Adrenal gland (tissue), 12 donors: ENCODE measurements around the gene GANC. TPM values are rescaled to one million over a fixed set of nuclear protein-coding genes. Genes with fewer than 3 reads are reported as not detected.

Source experiments
- DNase-seq, 7 donors: peaks; one replicate each; pipeline ENCODE4 v3.0.0-alpha.2; 2019 to 2020
- H3K27ac ChIP-seq, 5 donors: fragments of 200-600 bp; sonication (generic) in 4 of 5; 1 replicate in 3 of 5; 2 replicates in 2 of 5; pipeline versions ENCODE4 v1.5.1 to v1.8.0; 2016 to 2020; ENCODE audit warnings: mild to moderate bottlenecking in 1 of 5
- H3K27me3 ChIP-seq: fragments of 200-600 bp; 2 replicates; pipeline ENCODE4 v1.8.0; 2021
- H3K36me3 ChIP-seq, 2 donors: fragments of 200-600 bp; replicated peaks in 1 of 2; 1 replicate in 1 of 2; 2 replicates in 1 of 2; pipeline versions ENCODE4 v1.5.1 to v1.8.0; 2018 to 2022
- H3K4me1 ChIP-seq, 2 donors: fragments of 200-600 bp; replicated peaks in 1 of 2; 1 replicate in 1 of 2; 2 replicates in 1 of 2; pipeline versions ENCODE4 v1.5.1 to v1.8.0; 2018 to 2021
- H3K4me3 ChIP-seq, 4 donors: fragments of 200-600 bp; sonication (generic) in 3 of 4; one replicate each; pipeline ENCODE4 v1.5.1; 2016 to 2018
- H3K9me3 ChIP-seq, 3 donors: fragments of 200-600 bp; sonication (generic) in 1 of 3; replicated peaks in 1 of 3; 1 replicate in 2 of 3; 2 replicates in 1 of 3; pipeline versions ENCODE4 v1.5.1 to v1.8.0; 2016 to 2021
- CTCF ChIP-seq, 6 experiments: fragments of 450-650 bp in 4 of 6; fragments of 200-600 bp in 2 of 6; sonication (generic) in 1 of 6; IDR thresholded peaks; 1 replicate in 5 of 6; 2 replicates in 1 of 6; pipeline versions ENCODE4 v1.5.1 to v1.8.0; 2016 to 2021; ENCODE audit warnings: antibody characterized with exemption in 6 of 6, mild to moderate bottlenecking in 2 of 6, moderate library complexity in 1 of 6
- POLR2A ChIP-seq, 2 donors: fragments of 450-650 bp; IDR thresholded peaks; one replicate each; pipeline ENCODE4 v1.6.1; 2017; ENCODE audit warnings: antibody characterized with exemption in 2 of 2, mild to moderate bottlenecking in 2 of 2, moderate library complexity in 1 of 2
- WGBS, 4 donors: extraction: QIAGEN DNeasy Blood & Tissue Kit in 2 of 4; methylation state at CpG; one replicate each; pipeline versions ENCODE4 v1.1.5 to v1.1.7; 2013 to 2017; 5-methylcytosine and 5-hydroxymethylcytosine counted together
- intact Hi-C, 2 donors: fragments of 100-400 bp; cut with DNase I; formaldehyde crosslinking; loops; one replicate each; pipeline versions ENCODE4 v1.14.1 to v1.15.0; 2022 to 2023
- polyA plus RNA-seq, 3 donors: library from polyadenylated mRNA; stranded (reverse); fragments of 200-250 nt in 2 of 3; fragments of 350-450 nt in 1 of 3; fragmentation: Illumina TruSeq in 1 of 3; extraction: RNeasy Lipid Tissue Mini Kit (QIAGEN cat#74804) in 1 of 3; gene quantifications; one replicate each; pipeline ENCODE4 v1.2.3, GENCODE V29; 2013 to 2014
- total RNA-seq, 9 donors: library from RNA; depleted of rRNA in 4 of 9; stranded (reverse); fragments of >200 nt in 4 of 9; fragments of 120-200 nt in 1 of 9; fragmentation: NEBNext Ultra II Directional in 1 of 9; extraction: Animal tissue kit (Norgen Biotek cat#: 25700) in 1 of 9; gene quantifications; one replicate each; pipeline versions ENCODE4 v1.1.0 to v1.2.4, GENCODE V29; 2013 to 2023
- donor health status: healthy with polysubstance abuse.
- donor health status: Bipolar disorder and iron deficiency.
- donor health status: DM: yes; HTN: yes; CAD: no.
- donor health status: DM: no; HTN: no; CAD: no.
- donor health status: DM: no; HTN: no; CAD: no.
- donor health status: DM: yes; HTN: yes; CAD: no.

GANC gene
- total and polyA plus RNA-seq, 12 donors: 8.5 to 37.2 (median 18.5) TPM

DNA sequence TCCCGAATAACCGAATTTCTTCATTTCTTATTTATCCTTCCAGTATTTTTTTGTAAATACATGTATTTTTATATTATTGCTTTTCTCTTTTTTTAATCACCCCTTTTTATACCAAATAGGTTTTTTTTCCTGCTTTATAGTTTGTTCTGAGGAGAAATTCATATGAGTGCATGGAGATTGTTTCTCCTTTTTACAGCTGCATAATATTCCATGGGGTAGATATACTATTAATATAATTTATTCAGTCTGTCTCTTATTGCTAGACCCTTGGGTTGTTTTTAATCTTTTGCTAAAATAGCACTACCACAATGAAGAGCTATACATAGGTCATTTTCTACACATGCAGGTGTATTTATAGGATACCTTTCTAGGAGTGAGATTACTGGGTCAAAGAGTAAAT, 3.8 kb downstream of the GANC start:
- TF ChIP-seq POLR2A (IDR thresholded peaks at IDR 0.05): no peak
- no peak for TF ChIP-seq CTCF (IDR thresholded peaks at IDR 0.05)
- Histone ChIP-seq H3K4me3 (no peak overlapping the region), H3K27ac (no peak overlapping the region), H3K27me3 (no peaks in the 10 kb centered on the region), H3K36me3 (peaks cover 0 to 20% of the 10 kb centered on the region in 2 donors), H3K4me1 (peaks cover 21 to 30% of the 10 kb centered on the region in 2 donors), H3K9me3 (no peaks in the 10 kb centered on the region)
- no peak for DNase-seq
- intact Hi-C loops: no loop called here
- 96 to 98% (median 97%) methylated on average over 2 of the region's 2 CpGs for WGBS, 4 donors

DNA sequence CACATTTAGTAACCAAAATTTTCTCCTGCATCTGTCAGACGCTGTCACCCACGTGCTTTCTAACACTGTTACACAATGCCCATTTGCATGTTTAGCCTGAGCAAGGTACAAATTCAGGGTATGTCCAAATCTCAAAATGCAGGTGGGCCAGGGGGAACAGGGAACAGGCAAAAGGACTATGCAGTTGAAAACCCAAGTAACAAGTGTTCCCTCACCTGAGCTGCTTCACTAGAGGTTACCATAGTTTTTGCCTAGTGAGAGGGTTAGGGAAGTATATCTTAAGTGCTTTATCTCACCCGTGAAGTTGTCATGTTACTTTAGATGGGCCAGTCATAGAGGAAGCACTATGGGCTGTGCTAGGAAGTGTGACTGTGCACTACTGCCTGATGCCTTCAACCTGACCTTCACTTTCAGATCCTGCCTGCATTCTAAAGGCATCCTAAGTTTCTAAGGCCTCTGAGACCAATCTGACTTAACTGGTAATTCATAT, 6.3 kb downstream of the GANC start:
- intact Hi-C loops: no loop called here
- peaks cover 0 to 27% of the 10 kb centered on the region in 2 donors for H3K36me3 ChIP-seq
- no peaks in the 10 kb centered on the region for H3K27me3 ChIP-seq
- 56 to 64% (median 60%) methylated on average over 3 of the region's 3 CpGs for WGBS, 4 donors
- TF ChIP-seq CTCF (IDR thresholded peaks at IDR 0.05): no peak
- no peak for TF ChIP-seq POLR2A (IDR thresholded peaks at IDR 0.05)
- H3K4me3 ChIP-seq: no peak overlapping the region
- H3K27ac ChIP-seq: no peak overlapping the region
- no peaks in the 10 kb centered on the region for H3K9me3 ChIP-seq
- no peak for DNase-seq
- H3K4me1 ChIP-seq: peaks cover 15 to 19% of the 10 kb centered on the region in 2 donors

DNA sequence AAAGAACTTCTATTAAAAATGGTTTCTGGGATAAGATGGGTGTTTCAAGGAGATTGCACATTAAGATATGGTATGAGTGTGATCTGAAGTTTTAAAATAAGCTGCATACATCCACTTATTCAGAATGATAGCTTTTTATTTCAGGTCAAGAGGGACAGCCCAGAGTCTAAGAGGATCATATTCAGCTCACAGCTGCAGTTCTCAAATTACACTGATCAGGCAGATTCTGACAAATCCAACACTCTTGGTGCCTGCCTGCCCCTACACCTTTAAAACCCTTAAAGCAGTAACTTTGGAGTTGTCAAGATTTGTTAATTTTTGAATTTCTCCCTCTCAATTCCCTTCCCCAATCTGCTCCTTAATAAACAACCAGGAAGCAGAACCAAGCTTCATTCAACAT, 9.3 kb downstream of the GANC start:
- intact Hi-C loops: no loop called here
- Histone ChIP-seq H3K36me3 (peaks cover 0 to 37% of the 10 kb centered on the region in 2 donors), H3K4me3 (no peak overlapping the region), H3K27me3 (no peaks in the 10 kb centered on the region), H3K27ac (no peak overlapping the region), H3K4me1 (no peaks in the 10 kb centered on the region), H3K9me3 (no peaks in the 10 kb centered on the region)
- no peak for DNase-seq
- TF ChIP-seq POLR2A (IDR thresholded peaks at IDR 0.05) (no peak), CTCF (IDR thresholded peaks at IDR 0.05) (no peak)

GRCh38 chr15:42282926-42283325, 9.9 kb downstream of the GANC start:
- Histone ChIP-seq H3K27me3 (no peaks in the 10 kb centered on the region), H3K36me3 (peaks cover 0 to 37% of the 10 kb centered on the region in 2 donors), H3K27ac (no peak overlapping the region), H3K9me3 (no peaks in the 10 kb centered on the region), H3K4me3 (no peak overlapping the region), H3K4me1 (no peaks in the 10 kb centered on the region)
- WGBS, 4 donors: 68 to 70% (median 69%) methylated on average over 5 of the region's 5 CpGs
- intact Hi-C loops: no loop called here
- TF ChIP-seq CTCF (IDR thresholded peaks at IDR 0.05): no peak
- no peak for DNase-seq
